Cerebellar cortex (tissue), 1 donor: ENCODE results near the gene CLDN24.

ENCODE experiments used
- DNase-seq: peaks from one replicate; pipeline ENCODE4 v3.0.0-alpha.2; 2015; ENCODE audit warnings: low spot score

The CLDN24 gene

GRCh38 chr4:183321079-183321478 lies 1.1 kb downstream of the CLDN24 start:
- no peak for DNase-seq

GRCh38 chr4:183320211-183321059 lies 1.8 kb downstream of the CLDN24 start, which contains the start of gene CLDN22:
Gene CLDN22 (minus strand): TSS chr4:183320276. CDS start chr4:183320218, 58 bp downstream.
- DNase-seq, result no peak

DNA sequence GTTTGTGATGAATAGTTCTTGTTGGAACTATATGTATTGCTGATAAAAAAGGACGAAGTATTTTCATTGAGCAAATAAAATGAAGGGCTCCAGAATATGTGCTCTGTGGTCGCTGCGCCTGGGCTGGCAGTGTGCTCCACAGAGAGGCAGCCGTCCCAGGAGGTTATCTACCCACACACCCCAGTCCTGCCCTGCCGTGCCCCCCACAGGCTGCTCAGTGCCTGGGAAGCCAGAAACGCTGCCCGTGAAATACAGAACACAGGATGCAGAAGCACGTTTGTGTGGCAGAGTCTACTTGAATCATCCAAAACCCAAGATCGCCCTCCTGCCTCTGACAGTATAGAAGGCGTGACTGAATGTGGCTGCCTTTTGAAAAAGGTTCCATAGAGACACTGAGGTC lies 3.6 kb downstream of the CLDN24 start:
- DNase-seq, result no peak

DNA sequence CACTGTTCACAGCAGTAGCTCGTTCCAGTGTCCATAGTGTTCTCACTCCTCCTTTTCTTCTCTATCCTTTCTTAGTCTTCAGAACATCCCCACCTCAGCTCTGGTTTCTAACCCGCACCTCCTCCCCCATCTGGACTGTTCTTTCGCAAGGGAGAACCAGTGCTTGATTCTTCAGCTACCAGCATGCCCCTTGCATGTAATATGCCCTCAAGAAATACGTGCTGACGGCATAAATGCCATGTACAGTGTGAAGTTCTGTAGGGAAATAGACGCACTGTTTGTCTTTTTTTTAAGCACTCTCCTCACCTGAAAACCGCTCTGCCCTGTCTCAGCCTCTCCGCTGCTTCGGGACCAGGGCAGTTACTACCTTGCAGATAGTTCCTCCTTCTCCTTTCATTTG lies 7.4 kb downstream of the CLDN24 start:
- DNase-seq, result no peak

- DNase-seq, result no peak
Observed at GRCh38 chr4:183314336-183314735, 7.9 kb downstream of the CLDN24 start.

GRCh38 chr4:183312841-183313240 lies 9.4 kb downstream of the CLDN24 start:
- DNase-seq, result no peak

DNA sequence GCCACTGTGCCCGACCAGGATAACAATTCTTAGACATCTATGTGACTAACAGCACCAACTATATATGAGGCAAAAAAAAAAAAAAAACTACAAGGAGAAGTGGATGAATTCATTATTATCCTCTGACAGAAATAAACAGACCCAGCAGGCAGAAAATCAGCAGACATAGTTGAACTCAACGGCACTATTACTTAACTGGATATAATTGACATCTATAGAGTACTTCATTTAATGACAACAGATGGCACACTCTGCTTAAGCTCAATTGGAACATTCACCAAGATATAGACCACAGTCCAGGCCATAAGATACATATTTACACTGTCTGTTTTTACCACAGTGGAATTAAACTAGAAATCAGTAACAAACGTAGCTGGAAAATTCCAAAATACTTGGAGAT lies 15.4 kb downstream of the CLDN24 start:
- no peak for DNase-seq

DNA sequence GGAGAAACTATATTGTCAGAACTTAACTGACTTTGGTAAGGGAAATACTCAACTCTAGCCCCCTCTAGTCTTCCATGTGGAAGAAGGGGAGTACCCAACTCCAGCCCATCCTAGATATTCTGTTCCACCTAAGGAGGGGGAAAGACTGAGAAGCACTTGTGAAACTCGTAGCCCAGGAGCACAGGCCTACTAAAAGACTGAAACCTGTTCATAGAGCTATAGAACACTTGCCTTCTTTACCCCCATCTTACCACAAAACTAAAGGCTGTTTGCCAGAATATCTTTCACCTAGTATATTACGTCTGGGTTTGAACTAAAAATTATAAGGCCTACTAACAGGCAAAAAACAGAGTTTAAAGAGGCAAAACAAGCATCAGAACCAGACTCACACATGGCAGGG lies 17.7 kb downstream of the CLDN24 start:
- no peak for DNase-seq

- no peak for DNase-seq
Observed at GRCh38 chr4:183304067-183304466, 18.2 kb downstream of the CLDN24 start.

- no peak for DNase-seq
Observed at GRCh38 chr4:183303301-183303700, 18.9 kb downstream of the CLDN24 start.

DNA sequence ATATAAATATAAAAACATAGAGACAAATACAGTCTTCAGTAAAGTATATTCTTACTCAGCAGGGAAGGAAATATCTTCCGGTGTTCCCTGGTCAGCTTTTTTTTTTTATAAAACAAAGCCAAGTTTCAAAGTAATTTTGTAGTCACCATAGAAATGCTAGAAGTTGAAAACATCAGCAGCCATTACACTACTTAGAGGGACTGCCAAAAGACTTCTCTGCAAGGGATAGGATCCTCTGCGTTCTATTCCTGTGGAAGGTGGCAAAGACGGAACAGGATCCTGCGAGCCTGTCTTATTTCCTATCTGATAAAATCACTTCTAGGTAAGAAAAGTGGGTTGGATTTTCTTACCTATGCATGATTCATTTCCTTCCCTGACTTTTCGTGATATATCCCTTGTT lies 21.6 kb downstream of the CLDN24 start:
- DNase-seq, result no peak

DNA sequence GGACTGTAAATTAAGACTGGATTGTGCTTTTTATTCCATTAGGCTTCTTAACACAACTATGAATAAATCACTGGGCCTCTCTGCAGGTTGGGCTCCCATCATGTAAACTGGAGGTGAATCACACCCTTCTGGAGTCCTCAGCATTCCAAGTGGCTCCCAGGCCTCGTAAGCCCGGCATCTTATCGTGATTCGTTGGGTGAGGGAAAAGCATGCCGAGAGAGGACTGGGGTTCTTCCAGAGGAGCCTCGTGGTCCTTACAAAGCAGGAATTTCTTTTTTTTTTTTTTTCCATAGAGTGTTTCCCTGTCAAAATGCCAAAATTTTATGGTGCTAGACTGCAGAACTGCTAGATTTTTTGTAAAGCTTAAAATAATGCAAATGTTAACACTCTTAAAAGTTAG lies 22.2 kb downstream of the CLDN24 start:
- DNase-seq, result no peak

DNA sequence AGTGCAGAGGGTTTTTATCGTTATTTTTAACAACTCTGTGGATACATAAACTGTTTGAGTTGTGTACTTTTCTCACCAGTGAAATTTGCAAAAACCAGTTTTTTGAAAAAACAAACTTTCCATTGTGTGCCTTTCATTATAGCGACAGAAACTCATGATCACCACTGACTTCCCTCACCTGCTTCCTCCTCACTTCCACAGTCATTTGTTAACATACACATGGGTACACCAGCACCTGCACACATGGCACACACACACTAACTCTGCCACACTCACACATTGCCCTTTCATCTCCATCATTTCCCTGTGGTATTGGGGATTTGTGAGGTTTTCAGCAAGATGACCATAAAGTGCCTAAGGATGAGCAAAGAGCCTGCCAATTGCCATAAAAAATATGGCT lies 22.8 kb downstream of the CLDN24 start:
- no peak for DNase-seq

- DNase-seq, result no peak
Observed at GRCh38 chr4:183297675-183298074, 24.6 kb downstream of the CLDN24 start.

DNA sequence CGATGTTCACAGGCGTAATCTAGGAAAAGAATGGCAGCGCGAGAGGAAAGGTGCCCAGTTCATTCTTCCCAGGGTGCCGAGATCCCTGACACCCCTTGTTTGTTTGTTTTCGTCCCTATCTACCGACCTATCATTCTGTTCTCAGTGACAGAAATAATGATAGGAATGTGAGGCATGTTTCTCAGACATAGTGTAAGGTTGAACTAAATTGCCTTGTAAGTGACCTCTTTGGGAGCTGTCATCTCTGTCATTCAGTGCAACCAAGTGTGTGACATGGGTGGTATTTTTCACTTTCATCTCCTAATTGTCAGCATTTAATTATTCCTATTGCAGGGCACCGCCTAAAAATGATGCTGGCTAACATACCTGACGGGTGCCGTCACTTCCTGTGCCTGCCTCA lies 26.5 kb downstream of the CLDN24 start:
- DNase-seq, result no peak

GRCh38 chr4:183291070-183291469 lies 31.2 kb downstream of the CLDN24 start:
- DNase-seq, result no peak

- DNase-seq, result no peak
Observed at GRCh38 chr4:183289688-183290087, 32.5 kb downstream of the CLDN24 start.

- no peak for DNase-seq
Observed at GRCh38 chr4:183288955-183289354, 33.3 kb downstream of the CLDN24 start.

GRCh38 chr4:183287677-183288076 lies 34.5 kb downstream of the CLDN24 start:
- no peak for DNase-seq

GRCh38 chr4:183287309-183287659 lies 34.9 kb downstream of the CLDN24 start:
- no peak for DNase-seq

GRCh38 chr4:183286590-183287308 lies 35.5 kb downstream of the CLDN24 start:
- DNase-seq, result no peak

DNA sequence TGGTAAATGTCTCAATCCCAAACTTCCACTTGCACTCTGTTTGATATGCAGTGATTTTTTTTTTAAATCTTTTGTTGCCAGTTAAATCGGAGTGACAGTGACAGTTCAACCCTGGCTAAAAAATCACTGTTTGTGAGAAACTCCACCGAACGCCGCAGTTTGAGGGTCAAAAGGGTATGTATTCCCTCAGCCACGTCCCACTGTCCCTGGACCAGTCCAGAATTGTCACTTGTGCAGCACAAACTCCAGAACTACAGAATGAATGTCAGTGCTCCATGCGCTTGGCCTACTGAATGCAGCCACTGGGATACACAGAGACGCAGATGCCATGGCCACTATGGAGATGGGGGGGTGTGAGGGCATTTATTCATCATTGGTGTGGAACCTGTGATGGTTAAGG lies 36.3 kb downstream of the CLDN24 start:
- DNase-seq, result no peak

DNA sequence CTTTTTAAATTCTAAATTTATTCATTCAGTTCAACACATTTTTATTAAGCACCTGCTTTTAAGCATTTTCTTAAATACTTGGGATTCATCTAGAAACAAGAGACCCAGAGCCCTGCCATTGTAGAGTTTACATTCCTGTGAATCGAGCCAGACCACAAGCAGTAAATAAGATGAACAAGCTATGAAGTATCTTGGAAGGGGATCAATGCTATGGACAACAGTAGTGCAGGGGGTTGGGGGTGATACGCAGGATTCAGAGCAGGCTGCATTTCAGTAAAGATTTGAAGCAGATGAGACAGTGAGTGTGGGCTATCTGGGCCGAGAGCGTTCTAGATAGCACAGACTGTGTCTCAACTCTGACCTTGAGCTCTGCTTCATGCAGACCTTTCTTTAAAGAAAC lies 37.3 kb downstream of the CLDN24 start:
- DNase-seq, result no peak
